GM18867 (cell line): ENCODE measurements around the gene KLHL22.
"Not testable (repeated sequence)": the region's sequence is repeated elsewhere in the genome, so short reads cannot be mapped to it uniquely, and the experiment has no call there.

Source experiments
- ATAC-seq: cut with Tn5 transposase; IDR thresholded peaks from one replicate; pipeline ENCODE4 v1.9.1; 2021; ENCODE audit warnings: mild to moderate bottlenecking, moderate library complexity; ENCODE audit not compliant: unreplicated experiment

The KLHL22 gene

DNA sequence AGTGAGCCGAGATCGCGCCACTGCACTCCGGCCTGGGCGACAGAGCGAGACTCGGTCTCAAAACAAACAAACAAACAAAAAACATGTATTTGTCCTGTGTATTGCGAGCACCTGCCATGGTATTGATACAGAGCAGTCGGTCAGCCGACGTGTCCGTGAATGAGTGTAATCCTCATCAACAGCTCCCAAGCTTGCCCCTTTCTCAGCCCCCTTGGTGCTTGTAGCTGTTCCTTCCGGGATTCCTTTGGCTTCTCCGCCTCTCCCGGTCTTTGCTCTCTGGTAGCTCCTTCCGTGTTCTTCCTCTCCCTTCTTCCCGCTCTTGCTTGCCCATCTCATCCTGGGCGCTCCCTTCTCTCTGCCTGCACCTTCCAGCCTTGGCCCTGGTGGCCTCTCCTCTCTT is 90.7 kb downstream of the KLHL22 start:
- no peak for ATAC-seq

DNA sequence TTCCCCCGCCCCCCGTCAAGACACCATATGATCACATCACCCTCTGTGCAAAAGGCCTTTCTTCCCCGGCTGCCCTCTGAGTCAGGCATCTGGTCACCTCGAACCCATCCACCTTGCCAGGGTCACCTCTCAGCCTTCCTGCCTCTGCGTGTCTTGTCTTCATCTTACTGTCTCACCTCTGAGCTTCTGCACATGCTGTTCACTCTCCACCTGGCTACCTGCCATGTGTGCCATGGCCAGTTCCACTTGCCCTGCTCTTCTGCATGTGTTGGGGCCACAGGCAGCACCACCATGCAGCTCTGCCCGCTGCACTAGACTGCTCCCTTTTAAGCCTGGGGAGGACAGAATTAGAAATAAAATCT is 91.8 kb downstream of the KLHL22 start:
- ATAC-seq: no peak

GRCh38 chr22:20402960-20403778 is 92.4 kb downstream of the KLHL22 start:
- no peak for ATAC-seq

DNA sequence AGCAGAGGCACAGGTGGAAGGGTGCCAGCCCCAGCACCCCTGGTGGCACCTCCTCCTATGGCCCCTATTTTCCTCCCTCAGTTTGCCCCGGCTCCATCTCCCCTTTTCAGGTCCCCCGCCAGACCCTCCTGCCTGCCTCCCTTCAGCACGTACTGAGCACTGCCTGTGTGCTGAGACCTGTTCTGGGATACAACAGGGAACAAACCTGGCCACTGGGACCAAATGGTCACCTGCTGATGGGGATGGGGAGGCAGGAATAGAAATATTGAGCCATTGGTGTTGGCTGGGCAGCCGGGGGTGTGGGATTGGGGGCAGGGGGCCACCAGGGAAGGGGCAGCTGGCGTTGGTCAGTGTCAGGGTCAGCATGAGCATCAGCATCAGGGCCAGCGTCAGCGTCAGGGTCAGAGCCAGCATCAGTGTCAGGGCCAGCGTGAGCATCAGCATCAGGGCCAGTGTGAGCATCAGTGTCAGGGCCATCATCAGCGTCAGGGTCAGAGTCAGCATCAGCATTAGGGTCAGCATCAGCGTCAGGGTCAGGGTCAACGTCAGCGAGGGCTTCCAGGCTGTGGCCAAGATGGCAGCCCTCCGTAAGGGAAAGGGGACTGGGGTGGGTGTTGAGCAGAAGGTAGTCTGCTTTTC is 94.1 kb downstream of the KLHL22 start:
- no peak for ATAC-seq

GRCh38 chr22:20400606-20401375 is 94.8 kb downstream of the KLHL22 start:
- no peak for ATAC-seq

DNA sequence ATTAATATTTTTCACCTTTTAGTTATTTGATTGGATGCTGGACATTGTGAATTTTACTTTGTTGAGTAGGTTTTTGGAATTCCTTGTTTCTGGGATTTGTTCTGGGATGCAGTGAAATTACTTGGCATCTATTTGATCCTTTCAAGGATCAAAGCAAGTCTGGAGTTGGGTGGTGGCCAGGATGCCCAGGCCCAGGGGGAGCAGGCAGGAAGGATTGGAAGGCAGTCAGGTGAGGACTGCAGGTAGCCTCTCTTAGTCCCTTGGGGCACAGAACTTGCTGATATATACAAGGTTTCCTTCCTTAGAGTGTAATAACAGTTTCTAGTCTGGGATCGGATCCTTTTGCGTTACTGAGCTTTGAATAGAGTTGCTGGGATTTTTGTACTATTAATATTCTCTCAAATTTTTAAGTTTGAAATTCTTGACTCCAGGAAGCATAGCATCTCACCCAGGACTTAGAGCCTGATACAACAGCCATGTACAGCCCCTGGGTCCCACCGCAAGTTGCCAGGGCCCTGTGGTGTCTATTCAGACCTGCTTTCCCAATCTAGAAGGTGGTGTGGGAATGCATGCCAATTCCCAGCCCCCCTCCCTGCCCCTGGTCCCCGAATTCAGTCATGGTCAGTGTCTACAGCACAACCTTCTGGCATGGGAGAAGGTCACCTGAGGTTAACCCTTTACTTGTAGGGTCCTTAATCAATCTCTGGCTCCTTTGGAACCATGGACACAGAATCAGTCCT is 95.6 kb downstream of the KLHL22 start:
- no peak for ATAC-seq

- no peak for ATAC-seq
These were observed 97.2 kb downstream of the KLHL22 start for GRCh38 chr22:20398420-20398819.

GRCh38 chr22:20397498-20397897 is 98.1 kb downstream of the KLHL22 start:
- no peak for ATAC-seq

DNA sequence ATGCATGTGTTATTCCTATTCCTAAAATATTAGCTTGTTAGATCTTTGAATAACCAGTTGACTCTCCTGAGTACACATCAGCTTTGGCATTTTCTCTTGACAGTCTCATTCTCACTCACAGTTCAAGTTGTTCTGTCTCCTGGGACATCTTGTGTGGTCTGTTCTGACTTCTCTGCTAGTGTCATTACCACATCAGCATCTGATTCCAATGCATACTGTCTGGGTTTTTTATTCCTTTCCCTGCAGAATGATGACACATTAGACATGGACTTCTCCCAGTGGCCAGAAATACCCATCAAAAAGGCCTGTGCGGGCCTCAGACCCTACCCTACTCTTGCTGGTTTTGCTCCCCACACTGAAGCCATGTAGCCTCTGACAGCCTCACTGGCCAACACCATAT is 99.0 kb downstream of the KLHL22 start:
- ATAC-seq: no peak

DNA sequence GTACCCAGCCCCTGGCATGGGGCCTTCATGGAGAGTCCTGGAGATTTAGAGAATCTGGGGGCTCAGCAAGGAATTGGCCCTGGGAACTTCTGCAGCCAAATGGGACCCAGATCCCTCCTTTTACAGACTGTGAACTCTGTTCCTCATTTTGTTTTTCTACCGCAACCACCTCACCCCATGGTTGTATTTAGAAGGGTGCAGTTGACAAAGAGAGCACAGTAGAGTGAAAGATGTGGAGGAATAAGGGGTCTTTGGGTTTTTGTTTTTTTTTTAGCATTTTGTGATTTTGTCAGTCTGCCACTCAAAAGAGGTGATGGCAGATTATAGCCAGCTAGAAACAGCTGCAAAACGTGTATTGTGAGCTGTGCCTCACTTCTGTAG is 99.7 kb downstream of the KLHL22 start:
- no peak for ATAC-seq

GRCh38 chr22:20395181-20395906 is 100.3 kb downstream of the KLHL22 start:
- no peak for ATAC-seq

- ATAC-seq: no peak
These were observed 101.7 kb downstream of the KLHL22 start, which contains the start of gene ZNF74 for GRCh38 chr22:20393705-20394476. TSS of gene ZNF74 (plus strand) at chr22:20394151. CDS start at chr22:20394629, 478 bp downstream.

DNA sequence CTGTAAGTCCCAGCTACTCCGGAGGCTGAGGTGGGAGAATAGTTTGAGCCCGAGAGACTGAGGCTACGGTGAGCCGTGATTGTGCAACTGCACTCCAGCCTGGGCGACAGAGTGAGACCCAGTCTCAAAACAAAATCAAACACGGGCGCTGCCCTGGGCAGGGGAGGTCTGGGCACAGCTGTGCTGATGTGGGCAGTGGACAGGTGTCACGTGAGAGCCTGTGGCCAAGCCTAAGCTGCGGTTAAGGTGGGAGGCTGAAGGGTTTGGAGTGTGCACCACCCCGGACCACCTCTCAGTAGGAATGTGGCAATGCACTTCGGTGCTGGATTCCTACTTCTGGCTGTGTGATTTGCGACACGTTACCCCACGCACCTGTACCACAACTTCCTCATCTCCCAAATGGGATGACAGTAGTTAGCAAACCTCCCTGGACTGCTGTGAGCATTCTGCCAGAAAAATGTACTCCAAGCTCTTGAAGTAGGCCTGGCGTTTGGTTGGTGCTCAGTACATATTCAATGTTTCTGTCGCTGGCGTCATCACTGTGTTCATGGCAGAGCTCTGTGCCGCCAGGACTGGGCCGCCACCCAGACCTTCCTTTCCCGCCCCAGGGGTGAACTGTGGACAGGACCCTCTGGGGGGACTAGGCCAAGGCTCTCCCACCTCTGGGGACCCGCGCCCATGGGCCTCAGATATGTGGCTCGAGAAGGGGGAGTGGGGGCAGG is 102.5 kb downstream of the KLHL22 start:
- no peak for ATAC-seq

- ATAC-seq: not testable (repeated sequence)
These were observed 103.2 kb downstream of the KLHL22 start for GRCh38 chr22:20392365-20392881.
